GM20000 (cell line): Measurements from ENCODE around the gene STXBP5.

Experiments used
- DNase-seq: peaks from one replicate; pipeline ENCODE4 v3.0.0; 2012; ENCODE audit warnings: low spot score
- TF ChIP-seq, protein P1 (sequence below): IDR thresholded peaks from 2 replicates; pipeline ENCODE4 v1.5.1; 2012; ENCODE audit warnings: mild to moderate bottlenecking, control low read depth; ENCODE audit errors: extremely low read depth, missing control alignments

STXBP5 gene

DNA sequence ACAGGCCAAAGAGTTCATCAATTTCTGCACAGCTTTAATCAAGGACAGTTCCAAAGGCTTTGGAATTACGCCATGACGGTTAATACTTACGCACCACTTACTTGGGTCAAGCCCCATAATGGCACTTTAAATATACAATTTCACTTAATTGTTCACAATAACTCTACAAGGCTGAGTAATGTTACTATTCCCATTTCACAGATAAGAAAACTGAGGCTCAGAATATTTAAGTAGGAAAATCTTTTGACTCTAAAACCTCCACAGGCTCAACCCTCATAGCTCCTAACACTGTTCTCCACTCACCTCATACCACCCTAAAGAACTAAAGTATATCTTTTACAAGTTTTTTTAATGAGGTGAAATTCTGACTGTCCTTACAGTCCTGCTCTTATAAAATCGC is 212.4 kb downstream of the STXBP5 start:
- DNase-seq: no peak
- TF ChIP-seq, protein P1, sequence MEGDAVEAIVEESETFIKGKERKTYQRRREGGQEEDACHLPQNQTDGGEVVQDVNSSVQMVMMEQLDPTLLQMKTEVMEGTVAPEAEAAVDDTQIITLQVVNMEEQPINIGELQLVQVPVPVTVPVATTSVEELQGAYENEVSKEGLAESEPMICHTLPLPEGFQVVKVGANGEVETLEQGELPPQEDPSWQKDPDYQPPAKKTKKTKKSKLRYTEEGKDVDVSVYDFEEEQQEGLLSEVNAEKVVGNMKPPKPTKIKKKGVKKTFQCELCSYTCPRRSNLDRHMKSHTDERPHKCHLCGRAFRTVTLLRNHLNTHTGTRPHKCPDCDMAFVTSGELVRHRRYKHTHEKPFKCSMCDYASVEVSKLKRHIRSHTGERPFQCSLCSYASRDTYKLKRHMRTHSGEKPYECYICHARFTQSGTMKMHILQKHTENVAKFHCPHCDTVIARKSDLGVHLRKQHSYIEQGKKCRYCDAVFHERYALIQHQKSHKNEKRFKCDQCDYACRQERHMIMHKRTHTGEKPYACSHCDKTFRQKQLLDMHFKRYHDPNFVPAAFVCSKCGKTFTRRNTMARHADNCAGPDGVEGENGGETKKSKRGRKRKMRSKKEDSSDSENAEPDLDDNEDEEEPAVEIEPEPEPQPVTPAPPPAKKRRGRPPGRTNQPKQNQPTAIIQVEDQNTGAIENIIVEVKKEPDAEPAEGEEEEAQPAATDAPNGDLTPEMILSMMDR: no peak

GRCh38 chr6:147417954-147418353 is 213.7 kb downstream of the STXBP5 start:
- DNase-seq: no peak
- TF ChIP-seq, protein P1: no peak

DNA sequence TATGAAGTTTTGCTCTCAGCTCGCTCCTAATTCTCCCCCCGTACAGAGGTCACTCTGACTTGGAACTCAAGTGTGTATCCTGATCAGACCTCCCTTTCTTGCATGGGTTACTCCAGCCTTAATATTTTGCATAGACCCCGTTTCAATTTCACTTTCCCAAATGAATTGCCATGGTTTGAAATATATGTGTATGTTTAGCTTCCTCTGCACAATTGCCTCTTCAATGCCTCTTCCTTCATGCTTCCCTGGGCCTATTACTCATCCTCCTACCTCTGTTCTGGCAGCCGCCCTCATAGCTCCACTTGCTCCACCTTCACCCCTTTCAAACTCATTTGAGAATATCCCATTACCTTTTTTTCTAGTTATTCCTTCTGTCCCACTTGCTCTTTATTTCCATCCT is 214.3 kb downstream of the STXBP5 start:
- no peak for DNase-seq
- TF ChIP-seq, protein P1: no peak

GRCh38 chr6:147421903-147422302 is 217.7 kb downstream of the STXBP5 start:
- DNase-seq: no peak
- TF ChIP-seq, protein P1: no peak

- DNase-seq: no peak
- TF ChIP-seq, protein P1: no peak
Measured at GRCh38 chr6:147423111-147423510, 218.9 kb downstream of the STXBP5 start.

GRCh38 chr6:147429794-147430193 is 225.6 kb downstream of the STXBP5 start:
- TF ChIP-seq, protein P1: no peak
- DNase-seq: no peak

GRCh38 chr6:147430811-147431210 is 226.6 kb downstream of the STXBP5 start:
- DNase-seq: no peak
- TF ChIP-seq, protein P1: no peak
